GM23338 (cell line): ENCODE data around the gene PKNOX2. TPM values are rescaled to one million over a fixed set of nuclear protein-coding genes. Genes with fewer than 3 reads are reported as not detected.

ENCODE experiments used
- ATAC-seq: fragments of 200-7000 bp; cut with Tn5 transposase; 3 replicates; pipeline ENCODE4 v1.9.1; 2020
- DNase-seq: peaks from one replicate; pipeline ENCODE4 v3.0.0-alpha.2; 2015; ENCODE audit warnings: low spot score
- H2AFZ ChIP-seq: fragments of 200-600 bp; sonication (generic); 2 replicates; pipeline ENCODE4 v1.8.0; 2016; ENCODE audit warnings: antibody characterized with exemption, mild to moderate bottlenecking, moderate library complexity
- H3F3A ChIP-seq: fragments of 200-600 bp; sonication (generic); replicated peaks from 2 replicates; pipeline ENCODE4 v1.8.0; 2017; ENCODE audit warnings: antibody characterized with exemption, mixed run types, low read depth
- H3K27ac ChIP-seq: fragments of 200-600 bp; sonication (generic); 2 replicates; pipeline ENCODE4 v1.6.1; 2016; ENCODE audit warnings: low read depth
- H3K27me3 ChIP-seq: fragments of 200-600 bp; sonication (generic); 2 replicates; pipeline ENCODE4 v1.8.0; 2016; ENCODE audit warnings: mild to moderate bottlenecking, mixed run types, moderate library complexity; ENCODE audit not compliant: insufficient read depth
- H3K36me3 ChIP-seq: fragments of 200-600 bp; sonication (generic); 2 replicates; pipeline ENCODE4 v1.8.0; 2016; ENCODE audit warnings: mild to moderate bottlenecking; ENCODE audit not compliant: insufficient read depth
- H3K4me1 ChIP-seq: fragments of 200-600 bp; sonication (generic); 2 replicates; pipeline ENCODE4 v1.8.0; 2016; ENCODE audit warnings: mild to moderate bottlenecking, moderate library complexity; ENCODE audit not compliant: insufficient read depth
- H3K4me2 ChIP-seq: fragments of 200-600 bp; sonication (generic); 2 replicates; pipeline ENCODE4 v1.7.1; 2017; ENCODE audit warnings: mixed run types
- H3K4me3 ChIP-seq: fragments of 200-600 bp; sonication (generic); 2 replicates; pipeline ENCODE4 v1.6.1; 2016; ENCODE audit warnings: mixed run types
- H3K79me2 ChIP-seq: fragments of 200-600 bp; sonication (generic); replicated peaks from 2 replicates; pipeline ENCODE4 v1.8.0; 2017; ENCODE audit warnings: mild to moderate bottlenecking; ENCODE audit not compliant: insufficient read depth
- H3K9me2 ChIP-seq: fragments of 200-600 bp; sonication (generic); 2 replicates; pipeline ENCODE4 v1.8.0; 2017; ENCODE audit not compliant: insufficient read depth
- H4K20me1 ChIP-seq: fragments of 200-600 bp; sonication (generic); replicated peaks from 2 replicates; pipeline ENCODE4 v1.8.0; 2017; ENCODE audit warnings: mild to moderate bottlenecking; ENCODE audit not compliant: insufficient read depth
- H3K27ac Mint-ChIP-seq: 2 replicates; pipeline ENCODE4 v1.8.0; 2020; ENCODE audit warnings: inconsistent platforms, mild to moderate bottlenecking, moderate library complexity, mixed read lengths
- H3K27me3 Mint-ChIP-seq: 3 replicates; pipeline ENCODE4 v1.8.0; 2022; ENCODE audit warnings: low read depth, mild to moderate bottlenecking, moderate library complexity, mixed read lengths, inconsistent platforms; ENCODE audit not compliant: insufficient read depth, poor library complexity
- H3K36me3 Mint-ChIP-seq: 3 replicates; pipeline ENCODE4 v1.8.0; 2021; ENCODE audit warnings: low read depth, mild to moderate bottlenecking, inconsistent platforms, moderate library complexity, mixed read lengths
- H3K4me1 Mint-ChIP-seq: 3 replicates; pipeline ENCODE4 v1.8.0; 2020; ENCODE audit warnings: mild to moderate bottlenecking, inconsistent platforms, mixed read lengths
- H3K4me3 Mint-ChIP-seq: 3 replicates; pipeline ENCODE4 v1.8.0; 2021; ENCODE audit warnings: moderate library complexity, mild to moderate bottlenecking, inconsistent platforms, mixed read lengths
- H3K9me3 Mint-ChIP-seq: 3 replicates; pipeline ENCODE4 v1.8.0; 2020; ENCODE audit warnings: moderate library complexity, mild to moderate bottlenecking, inconsistent platforms, mixed read lengths
- CREB1 ChIP-seq: fragments of 250-450 bp; sonication (Bioruptor Pico); IDR thresholded peaks from 2 replicates; pipeline ENCODE4 v1.5.0; 2020; ENCODE audit warnings: low read depth, mild to moderate bottlenecking, moderate library complexity
- NANOG ChIP-seq: IDR thresholded peaks from 2 replicates; pipeline ENCODE4 v1.6.1; 2016; ENCODE audit warnings: antibody characterized with exemption, borderline replicate concordance
- REST ChIP-seq: IDR thresholded peaks from one replicate; pipeline ENCODE4 v1.6.1; 2018; ENCODE audit warnings: antibody characterized with exemption; ENCODE audit not compliant: unreplicated experiment
- polyA plus RNA-seq: library from polyadenylated mRNA; unstranded; fragments of >200 nt; fragmentation: Nextera tagmentation; extraction: Ambion mirVana; gene quantifications from 2 replicates; pipeline ENCODE4 v1.2.1, GENCODE V29; 2016
- total RNA-seq: library from RNA; depleted of rRNA; stranded (reverse); fragments of >200 nt; shearing (Covaris generic); gene quantifications from 2 replicates; pipeline ENCODE4 v1.2.3, GENCODE V29; 2014
- TF ChIP-seq, protein P1 (sequence below): fragments of 250-450 bp; sonication (Bioruptor Pico); IDR thresholded peaks from 2 replicates; pipeline ENCODE4 v1.5.0; 2020; ENCODE audit warnings: mild to moderate bottlenecking, moderate library complexity

The PKNOX2 gene
- total and polyA plus RNA-seq, 2 experiments from 2014 or later, result 0.42 to 0.83 TPM

- no peak for TF ChIP-seq REST
These were observed 61.5 kb downstream of the PKNOX2 start (continued) for GRCh38 chr11:125226031-125226430.

DNA sequence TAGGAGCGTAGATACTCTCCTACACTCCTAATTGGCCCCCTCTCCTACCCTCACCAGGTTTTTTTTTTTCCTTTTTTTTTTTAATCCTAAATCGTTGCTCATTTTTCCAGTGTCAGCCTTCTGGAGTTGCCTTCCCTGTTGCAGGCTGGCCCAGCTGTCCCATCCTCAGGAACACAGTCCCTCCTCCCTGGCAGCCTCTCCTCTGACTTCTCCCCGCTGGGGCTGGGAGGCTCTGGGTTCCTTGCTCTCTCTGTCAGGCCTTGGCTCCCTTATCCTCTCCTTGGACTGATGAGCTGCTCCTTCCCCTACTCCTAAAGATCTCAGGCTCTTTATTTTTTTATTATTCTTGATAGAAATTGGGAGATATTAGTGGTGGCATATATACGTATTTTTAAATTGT is 62.2 kb downstream of the PKNOX2 start:
- Histone ChIP-seq H3K27ac (no peak overlapping the region), H3K4me2 (no peak overlapping the region), H3K27me3 (no peaks in the 10 kb centered on the region), H2AFZ (no peak overlapping the region), H3K4me3 (no peak overlapping the region), H3K79me2 (no peaks in the 10 kb centered on the region), H3K36me3 (no peaks in the 10 kb centered on the region), H3K9me2 (no peaks in the 10 kb centered on the region), H4K20me1 (no peaks in the 10 kb centered on the region), H3K4me1 (peaks cover 19% of the 10 kb centered on the region), H3F3A (no peaks in the 10 kb centered on the region)
- Mint-ChIP-seq H3K36me3 (no peaks in the 10 kb centered on the region), H3K27ac (no peak overlapping the region), H3K9me3 (no peaks in the 10 kb centered on the region), H3K27me3 (peaks cover 4% of the 10 kb centered on the region), H3K4me1 (peaks cover 53% of the 10 kb centered on the region), H3K4me3 (no peak overlapping the region)
- ATAC-seq, result no peak
- DNase-seq, result no peak
- no peak for TF ChIP-seq NANOG
- TF ChIP-seq, protein P1, sequence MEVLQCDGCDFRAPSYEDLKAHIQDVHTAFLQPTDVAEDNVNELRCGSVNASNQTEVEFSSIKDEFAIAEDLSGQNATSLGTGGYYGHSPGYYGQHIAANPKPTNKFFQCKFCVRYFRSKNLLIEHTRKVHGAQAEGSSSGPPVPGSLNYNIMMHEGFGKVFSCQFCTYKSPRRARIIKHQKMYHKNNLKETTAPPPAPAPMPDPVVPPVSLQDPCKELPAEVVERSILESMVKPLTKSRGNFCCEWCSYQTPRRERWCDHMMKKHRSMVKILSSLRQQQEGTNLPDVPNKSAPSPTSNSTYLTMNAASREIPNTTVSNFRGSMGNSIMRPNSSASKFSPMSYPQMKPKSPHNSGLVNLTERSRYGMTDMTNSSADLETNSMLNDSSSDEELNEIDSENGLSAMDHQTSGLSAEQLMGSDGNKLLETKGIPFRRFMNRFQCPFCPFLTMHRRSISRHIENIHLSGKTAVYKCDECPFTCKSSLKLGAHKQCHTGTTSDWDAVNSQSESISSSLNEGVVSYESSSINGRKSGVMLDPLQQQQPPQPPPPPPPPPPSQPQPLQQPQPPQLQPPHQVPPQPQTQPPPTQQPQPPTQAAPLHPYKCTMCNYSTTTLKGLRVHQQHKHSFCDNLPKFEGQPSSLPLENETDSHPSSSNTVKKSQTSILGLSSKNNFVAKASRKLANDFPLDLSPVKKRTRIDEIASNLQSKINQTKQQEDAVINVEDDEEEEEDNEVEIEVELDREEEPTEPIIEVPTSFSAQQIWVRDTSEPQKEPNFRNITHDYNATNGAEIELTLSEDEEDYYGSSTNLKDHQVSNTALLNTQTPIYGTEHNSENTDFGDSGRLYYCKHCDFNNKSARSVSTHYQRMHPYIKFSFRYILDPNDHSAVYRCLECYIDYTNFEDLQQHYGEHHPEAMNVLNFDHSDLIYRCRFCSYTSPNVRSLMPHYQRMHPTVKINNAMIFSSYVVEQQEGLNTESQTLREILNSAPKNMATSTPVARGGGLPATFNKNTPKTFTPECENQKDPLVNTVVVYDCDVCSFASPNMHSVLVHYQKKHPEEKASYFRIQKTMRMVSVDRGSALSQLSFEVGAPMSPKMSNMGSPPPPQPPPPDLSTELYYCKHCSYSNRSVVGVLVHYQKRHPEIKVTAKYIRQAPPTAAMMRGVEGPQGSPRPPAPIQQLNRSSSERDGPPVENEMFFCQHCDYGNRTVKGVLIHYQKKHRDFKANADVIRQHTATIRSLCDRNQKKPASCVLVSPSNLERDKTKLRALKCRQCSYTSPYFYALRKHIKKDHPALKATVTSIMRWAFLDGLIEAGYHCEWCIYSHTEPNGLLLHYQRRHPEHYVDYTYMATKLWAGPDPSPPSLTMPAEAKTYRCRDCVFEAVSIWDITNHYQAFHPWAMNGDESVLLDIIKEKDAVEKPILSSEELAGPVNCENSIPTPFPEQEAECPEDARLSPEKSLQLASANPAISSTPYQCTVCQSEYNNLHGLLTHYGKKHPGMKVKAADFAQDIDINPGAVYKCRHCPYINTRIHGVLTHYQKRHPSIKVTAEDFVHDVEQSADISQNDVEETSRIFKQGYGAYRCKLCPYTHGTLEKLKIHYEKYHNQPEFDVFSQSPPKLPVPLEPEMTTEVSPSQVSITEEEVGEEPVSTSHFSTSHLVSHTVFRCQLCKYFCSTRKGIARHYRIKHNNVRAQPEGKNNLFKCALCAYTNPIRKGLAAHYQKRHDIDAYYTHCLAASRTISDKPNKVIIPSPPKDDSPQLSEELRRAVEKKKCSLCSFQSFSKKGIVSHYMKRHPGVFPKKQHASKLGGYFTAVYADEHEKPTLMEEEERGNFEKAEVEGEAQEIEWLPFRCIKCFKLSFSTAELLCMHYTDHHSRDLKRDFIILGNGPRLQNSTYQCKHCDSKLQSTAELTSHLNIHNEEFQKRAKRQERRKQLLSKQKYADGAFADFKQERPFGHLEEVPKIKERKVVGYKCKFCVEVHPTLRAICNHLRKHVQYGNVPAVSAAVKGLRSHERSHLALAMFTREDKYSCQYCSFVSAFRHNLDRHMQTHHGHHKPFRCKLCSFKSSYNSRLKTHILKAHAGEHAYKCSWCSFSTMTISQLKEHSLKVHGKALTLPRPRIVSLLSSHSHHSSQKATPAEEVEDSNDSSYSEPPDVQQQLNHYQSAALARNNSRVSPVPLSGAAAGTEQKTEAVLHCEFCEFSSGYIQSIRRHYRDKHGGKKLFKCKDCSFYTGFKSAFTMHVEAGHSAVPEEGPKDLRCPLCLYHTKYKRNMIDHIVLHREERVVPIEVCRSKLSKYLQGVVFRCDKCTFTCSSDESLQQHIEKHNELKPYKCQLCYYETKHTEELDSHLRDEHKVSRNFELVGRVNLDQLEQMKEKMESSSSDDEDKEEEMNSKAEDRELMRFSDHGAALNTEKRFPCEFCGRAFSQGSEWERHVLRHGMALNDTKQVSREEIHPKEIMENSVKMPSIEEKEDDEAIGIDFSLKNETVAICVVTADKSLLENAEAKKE (CRISPR knock-in tag), result no peak
- TF ChIP-seq CREB1 (CRISPR knock-in tag), result no peak
